Osteoblast (primary cell): ENCODE measurements around the gene NOL4L. TPM values are rescaled to one million over a fixed set of nuclear protein-coding genes. Genes with fewer than 3 reads are reported as not detected.

ENCODE experiments used
- DNase-seq: peaks from one replicate; pipeline ENCODE4 v3.0.0; 2011; ENCODE audit warnings: low spot score, mixed read lengths; ENCODE audit not compliant: insufficient read length; ENCODE audit errors: missing footprints
- H2AFZ ChIP-seq: 2 replicates; pipeline ENCODE4 v1.6.0; 2011; ENCODE audit warnings: mild to moderate bottlenecking, low read length
- H3K27ac ChIP-seq: 2 replicates; pipeline ENCODE4 v1.5.1; 2011; ENCODE audit warnings: mild to moderate bottlenecking, low read depth, low read length, moderate library complexity
- H3K27me3 ChIP-seq: 2 replicates; pipeline ENCODE4 v1.6.0; 2012; ENCODE audit warnings: mild to moderate bottlenecking, control low read depth, inconsistent platforms, low read length, moderate library complexity; ENCODE audit not compliant: insufficient read depth
- H3K36me3 ChIP-seq: 2 replicates; pipeline ENCODE4 v1.5.1; 2011; ENCODE audit warnings: mild to moderate bottlenecking, low read length, control low read depth, moderate library complexity; ENCODE audit not compliant: insufficient read depth
- H3K4me1 ChIP-seq: 2 replicates; pipeline ENCODE4 v1.5.1; 2011; ENCODE audit warnings: mild to moderate bottlenecking, low read length, control low read depth, moderate library complexity; ENCODE audit not compliant: insufficient read depth
- H3K4me2 ChIP-seq: 2 replicates; pipeline ENCODE4 v1.6.0; 2011; ENCODE audit warnings: mild to moderate bottlenecking, low read length; ENCODE audit not compliant: insufficient read depth
- H3K4me3 ChIP-seq: fragments of 200-600 bp; sonication (generic); 3 replicates; pipeline ENCODE4 v1.5.1; 2012; ENCODE audit warnings: mild to moderate bottlenecking, low read length, inconsistent platforms; ENCODE audit not compliant: insufficient read depth
- H3K79me2 ChIP-seq: 2 replicates; pipeline ENCODE4 v1.6.0; 2012; ENCODE audit warnings: mild to moderate bottlenecking, low read length, control low read depth, inconsistent platforms; ENCODE audit not compliant: insufficient read depth
- H3K9me3 ChIP-seq: 2 replicates; pipeline ENCODE4 v1.5.1; 2011; ENCODE audit warnings: low read depth, low read length, control low read depth
- H4K20me1 ChIP-seq: 2 replicates; pipeline ENCODE4 v1.6.0; 2012; ENCODE audit warnings: mild to moderate bottlenecking, low read length, control low read depth; ENCODE audit not compliant: insufficient read depth
- CTCF ChIP-seq: IDR thresholded peaks from 2 replicates; pipeline ENCODE4 v1.5.1; 2011; ENCODE audit warnings: mild to moderate bottlenecking, low read depth, low read length, moderate library complexity; ENCODE audit errors: extremely low read depth
- total RNA-seq: library from RNA; depleted of rRNA; stranded (reverse); fragments of >200 nt; gene quantifications from 2 replicates; pipeline ENCODE4 v1.2.3, GENCODE V29; 2012

NOL4L gene
- total RNA-seq, 1 donor = 6.2 TPM

DNA sequence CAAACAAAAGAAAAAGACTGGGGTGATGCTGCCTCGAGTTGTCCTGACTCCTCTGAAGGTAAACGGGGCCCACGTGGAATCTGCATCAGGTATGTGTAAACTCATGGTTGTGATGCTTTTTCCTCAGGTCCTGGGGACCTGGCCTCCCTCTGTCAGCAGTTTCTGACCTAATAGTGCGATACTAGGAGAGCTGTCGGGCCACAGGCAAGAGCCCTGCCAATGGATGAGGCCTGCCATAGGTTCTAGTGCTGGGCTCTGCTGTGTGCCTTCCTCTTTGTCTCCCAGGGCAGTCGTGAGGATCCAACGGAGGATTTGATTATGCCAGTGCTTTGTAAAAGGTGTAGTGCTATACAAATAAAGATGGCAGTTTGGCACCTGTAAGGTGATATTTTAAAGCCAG, 155.8 kb downstream of the NOL4L start:
- Histone ChIP-seq H3K27ac (no peak overlapping the region), H4K20me1 (peaks cover 18% of the 10 kb centered on the region), H3K4me3 (no peak overlapping the region), H3K79me2 (peaks cover 42% of the 10 kb centered on the region), H2AFZ (no peak overlapping the region), H3K4me2 (no peak overlapping the region), H3K27me3 (no peaks in the 10 kb centered on the region), H3K36me3 (peaks cover 67% of the 10 kb centered on the region), H3K4me1 (no peaks in the 10 kb centered on the region), H3K9me3 (no peaks in the 10 kb centered on the region)
- TF ChIP-seq CTCF = no peak
- peak; percentile 11 for DNase-seq

DNA sequence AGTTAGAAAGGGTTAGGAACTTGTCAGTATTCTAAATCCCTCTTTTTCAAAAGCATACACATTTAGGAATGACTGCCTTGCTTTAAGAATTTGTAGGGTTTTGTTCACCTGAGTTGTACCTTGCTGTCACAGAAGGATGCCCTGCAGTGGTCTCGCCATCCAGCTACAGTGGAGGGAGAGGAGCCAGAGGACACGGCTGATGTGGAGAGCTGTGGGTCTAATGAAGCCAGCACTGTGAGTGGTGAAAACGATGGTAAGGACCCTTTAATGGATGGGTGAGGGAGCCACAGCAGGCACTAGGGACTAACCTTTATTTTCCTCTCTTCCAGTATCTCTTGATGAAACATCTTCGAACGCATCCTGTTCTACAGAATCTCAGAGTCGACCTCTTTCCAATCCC, 157.1 kb downstream of the NOL4L start:
- Histone ChIP-seq H3K27me3 (no peaks in the 10 kb centered on the region), H4K20me1 (peaks cover 20% of the 10 kb centered on the region)

GRCh38 chr20:32421290-32421689, 163.8 kb downstream of the NOL4L start:
- TF ChIP-seq CTCF = no peak
- H3K4me1 ChIP-seq = no peaks in the 10 kb centered on the region
- no peaks in the 10 kb centered on the region for H3K9me3 ChIP-seq
- DNase-seq = no peak
- no peak overlapping the region for H3K4me2 ChIP-seq
- no peak overlapping the region for H3K4me3 ChIP-seq
- H3K36me3 ChIP-seq = no peaks in the 10 kb centered on the region
- H2AFZ ChIP-seq = no peak overlapping the region
- H3K27ac ChIP-seq = no peak overlapping the region
- H3K27me3 ChIP-seq = no peaks in the 10 kb centered on the region
- peaks cover 84% of the 10 kb centered on the region for H3K79me2 ChIP-seq
- H4K20me1 ChIP-seq = peaks cover 25% of the 10 kb centered on the region

More for the DNA sequence above, 157.1 kb downstream of the NOL4L start:
- Histone ChIP-seq H3K79me2 (peaks cover 53% of the 10 kb centered on the region), H3K9me3 (no peaks in the 10 kb centered on the region), H3K27ac (no peak overlapping the region), H3K4me2 (no peak overlapping the region), H3K4me3 (no peak overlapping the region), H3K36me3 (peaks cover 54% of the 10 kb centered on the region), H2AFZ (no peak overlapping the region), H3K4me1 (no peaks in the 10 kb centered on the region)
- peak; percentile 14 for DNase-seq
- no peak for TF ChIP-seq CTCF

GRCh38 chr20:32418376-32418775, 166.8 kb downstream of the NOL4L start:
- H4K20me1 ChIP-seq = peaks cover 35% of the 10 kb centered on the region
- no peaks in the 10 kb centered on the region for H3K4me1 ChIP-seq
- peaks cover 82% of the 10 kb centered on the region for H3K79me2 ChIP-seq
- no peak overlapping the region for H3K4me3 ChIP-seq
- H3K4me2 ChIP-seq = no peak overlapping the region
- no peaks in the 10 kb centered on the region for H3K9me3 ChIP-seq
- H3K27me3 ChIP-seq = no peaks in the 10 kb centered on the region
- no peaks in the 10 kb centered on the region for H3K36me3 ChIP-seq
- no peak for TF ChIP-seq CTCF
- no peak overlapping the region for H2AFZ ChIP-seq
- no peak for DNase-seq
- H3K27ac ChIP-seq = no peak overlapping the region
